ENCODE data around the gene SEC14L6. TPM values are rescaled to one million over a fixed set of nuclear protein-coding genes. Genes with fewer than 3 reads are reported as not detected.

SEC14L6 gene
- total RNA-seq, 1 experiment from 2014 or later: 1.1 TPM

DNA sequence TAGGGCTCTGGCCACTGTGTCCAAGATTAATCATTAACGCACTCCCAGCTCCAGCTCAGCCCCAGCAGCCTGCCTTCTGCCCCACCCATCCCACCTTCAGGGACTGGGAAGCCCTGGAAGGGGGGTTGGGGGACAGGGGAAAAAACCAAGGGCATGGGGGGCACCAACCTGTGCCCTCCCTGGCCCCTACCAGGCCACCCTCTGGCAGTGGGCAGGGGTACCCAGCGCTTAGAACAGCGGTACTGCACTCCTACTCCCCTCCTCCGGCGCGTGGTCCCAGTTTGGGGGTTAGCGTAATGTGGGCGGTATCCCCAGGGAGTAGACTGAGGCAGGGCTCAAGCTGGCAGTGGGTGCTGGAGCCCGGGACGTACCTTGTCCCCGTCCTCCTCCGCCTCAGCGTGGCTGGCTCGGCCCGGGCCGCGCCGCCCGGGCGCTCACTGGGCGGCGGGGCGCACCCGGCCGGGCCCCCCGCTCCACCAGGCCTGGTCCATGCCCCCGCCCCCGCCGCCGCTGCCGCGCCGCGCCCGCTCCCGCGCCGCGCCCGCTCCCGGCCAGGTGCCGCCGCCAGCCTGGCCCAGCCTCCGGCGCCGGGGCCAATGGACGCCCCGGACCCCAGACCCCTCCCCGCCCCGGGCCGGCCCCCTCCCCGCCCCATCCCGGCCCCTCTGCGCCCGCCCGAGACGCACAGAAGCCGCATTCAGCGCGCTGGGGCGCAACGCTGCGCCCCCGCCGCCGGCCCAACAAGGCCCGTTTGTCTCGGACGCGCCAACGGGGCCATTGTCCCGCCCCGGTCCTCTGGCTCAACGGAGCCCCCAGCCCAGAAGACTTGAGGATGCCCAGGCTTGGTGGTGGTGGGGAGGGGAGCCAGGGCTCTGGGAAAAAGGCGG, 27.8 kb upstream of the SEC14L6 start, which contains the start of gene GAL3ST1:
Gene GAL3ST1 (minus strand): TSS at position 571 of the 887 bp plus-strand sequence. CDS start 17,273 bp downstream, outside the sequence.
- no peak within 1 kb of the TSS for H2AFZ ChIP-seq (ENCODE audit: low read length)
- H3K23me2 ChIP-seq (ENCODE audit: insufficient read length, low read depth, low read length, poor library complexity, severe bottlenecking): peaks cover 7% of the 10 kb centered on the region
- H4K8ac ChIP-seq (replicated peaks; ENCODE audit: insufficient read length, low read depth, low read length): no peak within 1 kb of the TSS
- peak within 1 kb of the TSS; percentile 23; the same call in 1 of the 2 replicates for H3K14ac ChIP-seq (ENCODE audit: insufficient read depth, low read length)
- H2BK20ac ChIP-seq (ENCODE audit: low read depth, low read length, poor library complexity, severe bottlenecking): no peak within 1 kb of the TSS
- H4K91ac ChIP-seq (ENCODE audit: insufficient read length, low read depth, low read length): no peak within 1 kb of the TSS
- H2BK5ac ChIP-seq (ENCODE audit: insufficient read length, low read length): no peak within 1 kb of the TSS
- H4K5ac ChIP-seq (ENCODE audit: insufficient read length, low read depth, low read length): no peak within 1 kb of the TSS
- no peak within 1 kb of the TSS for H3T11ph ChIP-seq (ENCODE audit: low read length)
- no peak within 1 kb of the TSS for H2AK5ac ChIP-seq (ENCODE audit: insufficient read length, low read length)
- no peak within 1 kb of the TSS for H3K27ac ChIP-seq (ENCODE audit: insufficient read length, low read depth, low read length)
- Mint-ChIP-seq H3K36me3 (ENCODE audit: insufficient read depth in 1 of 3, low read depth in 3 of 3) (peaks cover 17 to 39% (median 32%) of the 10 kb centered on the region in 3 experiments; a peak in 6 of 7 replicates), H3K4me1 (peaks cover 11 to 21% of the 10 kb centered on the region in 2 experiments), H3K27ac (no peak within 1 kb of the TSS), H3K4me3 (peak within 1 kb of the TSS; percentile 68 to 86), H3K27me3 (ENCODE audit: low read depth) (peaks cover 5% of the 10 kb centered on the region), H3K9me3 (no peaks in the 10 kb centered on the region)
- peaks cover 5% of the 10 kb centered on the region for H4K20me1 ChIP-seq (ENCODE audit: control insufficient read depth, insufficient read depth, insufficient read length)
- no peaks in the 10 kb centered on the region for H3K79me2 ChIP-seq (ENCODE audit: insufficient read depth, low read length)
- no peaks in the 10 kb centered on the region for H3K27me3 ChIP-seq (ENCODE audit: insufficient read depth, low read length)
- no peak within 1 kb of the TSS for H3K23ac ChIP-seq (ENCODE audit: insufficient read length, low read depth, low read length)
- H2BK120ac ChIP-seq (ENCODE audit: low read depth, low read length, poor library complexity, severe bottlenecking): no peak within 1 kb of the TSS
- H2BK12ac ChIP-seq (ENCODE audit: insufficient read length, low read depth, low read length): no peak within 1 kb of the TSS
- TF ChIP-seq, protein P1, sequence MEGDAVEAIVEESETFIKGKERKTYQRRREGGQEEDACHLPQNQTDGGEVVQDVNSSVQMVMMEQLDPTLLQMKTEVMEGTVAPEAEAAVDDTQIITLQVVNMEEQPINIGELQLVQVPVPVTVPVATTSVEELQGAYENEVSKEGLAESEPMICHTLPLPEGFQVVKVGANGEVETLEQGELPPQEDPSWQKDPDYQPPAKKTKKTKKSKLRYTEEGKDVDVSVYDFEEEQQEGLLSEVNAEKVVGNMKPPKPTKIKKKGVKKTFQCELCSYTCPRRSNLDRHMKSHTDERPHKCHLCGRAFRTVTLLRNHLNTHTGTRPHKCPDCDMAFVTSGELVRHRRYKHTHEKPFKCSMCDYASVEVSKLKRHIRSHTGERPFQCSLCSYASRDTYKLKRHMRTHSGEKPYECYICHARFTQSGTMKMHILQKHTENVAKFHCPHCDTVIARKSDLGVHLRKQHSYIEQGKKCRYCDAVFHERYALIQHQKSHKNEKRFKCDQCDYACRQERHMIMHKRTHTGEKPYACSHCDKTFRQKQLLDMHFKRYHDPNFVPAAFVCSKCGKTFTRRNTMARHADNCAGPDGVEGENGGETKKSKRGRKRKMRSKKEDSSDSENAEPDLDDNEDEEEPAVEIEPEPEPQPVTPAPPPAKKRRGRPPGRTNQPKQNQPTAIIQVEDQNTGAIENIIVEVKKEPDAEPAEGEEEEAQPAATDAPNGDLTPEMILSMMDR (conservative IDR thresholded peaks at IDR 0.05): no peak
- no peaks in the 10 kb centered on the region for H3K79me1 ChIP-seq (ENCODE audit: insufficient read depth, low read depth, low read length, poor library complexity, severe bottlenecking)
- H3K4ac ChIP-seq (ENCODE audit: low read depth, low read length): no peak within 1 kb of the TSS
- peak within 1 kb of the TSS; percentile 16 for H3K9ac ChIP-seq (ENCODE audit: extremely low read depth, insufficient read length, low read length)
- no peak within 1 kb of the TSS for H2BK15ac ChIP-seq (ENCODE audit: low read depth, low read length)
- peak within 1 kb of the TSS; percentile 73 for H3K4me2 ChIP-seq (ENCODE audit: insufficient read depth, insufficient read length, low read length)
- H3K56ac ChIP-seq (ENCODE audit: insufficient read length, low read depth, low read length): no peak within 1 kb of the TSS
- DNase-seq: peak; percentile 59
- WGBS (ENCODE audit: extremely low coverage, insufficient read length, low lambda C conversion rate): no CpG with 5 or more reads among the region's 75 CpGs
- peak within 1 kb of the TSS; percentile 14 for H3K18ac ChIP-seq (ENCODE audit: insufficient read length, low read depth, low read length)
- H3K4me1 ChIP-seq (ENCODE audit: insufficient read depth, low read length): no peaks in the 10 kb centered on the region
- H3K9me3 ChIP-seq (ENCODE audit: control insufficient read depth, low read depth, low read length): no peaks in the 10 kb centered on the region
